ES-I3 (cell line): ENCODE data around the gene SSBP3.

Source experiments
- H3K36me3 ChIP-seq: 2 replicates; pipeline ENCODE4 v1.6.1; 2013; ENCODE audit warnings: mild to moderate bottlenecking, low read length, control low read depth, moderate library complexity; ENCODE audit not compliant: insufficient read depth
- H3K4me1 ChIP-seq: 2 replicates; pipeline ENCODE4 v1.6.1; 2013; ENCODE audit warnings: mild to moderate bottlenecking, control low read depth, low read length; ENCODE audit not compliant: insufficient read depth
- H3K9ac ChIP-seq: 2 replicates; pipeline ENCODE4 v1.6.1; 2013; ENCODE audit warnings: low read depth, mild to moderate bottlenecking, low read length, moderate library complexity
- H3K9me3 ChIP-seq: 2 replicates; pipeline ENCODE4 v1.6.1; 2013; ENCODE audit warnings: mild to moderate bottlenecking, low read length, moderate library complexity; ENCODE audit not compliant: control insufficient read depth, insufficient read depth

The SSBP3 gene

DNA sequence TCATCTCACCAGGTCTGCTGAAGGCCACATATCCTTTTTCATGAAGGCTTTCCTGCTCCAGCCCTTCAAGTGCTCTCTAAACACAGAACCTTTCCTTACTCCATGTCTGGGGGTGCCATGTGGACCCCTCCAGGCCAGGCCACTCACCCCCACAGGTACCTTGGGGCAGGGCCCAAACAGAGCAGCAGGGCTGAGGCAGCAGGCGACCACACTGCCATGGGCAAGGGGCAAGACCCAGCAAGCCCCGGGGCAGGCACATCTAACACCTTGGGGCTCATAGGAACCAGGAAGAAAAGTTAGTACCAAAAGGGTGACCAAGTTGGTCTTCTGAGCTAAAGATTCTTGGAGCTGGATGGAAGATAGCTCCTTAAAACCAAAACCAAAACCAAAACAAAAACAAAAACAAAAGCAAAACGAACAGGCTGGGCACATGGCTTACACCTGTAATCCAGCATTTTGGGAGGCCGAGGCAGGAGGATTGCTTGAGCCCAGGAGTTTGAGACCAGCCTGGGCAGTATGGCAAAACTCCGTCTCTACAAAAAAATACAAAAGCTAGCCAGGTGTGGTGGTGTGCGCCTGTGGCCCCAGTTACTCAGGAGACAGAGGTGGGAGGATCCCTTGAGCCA is 142.5 kb downstream of the SSBP3 start:
- Histone ChIP-seq H3K36me3 (no peaks in the 10 kb centered on the region), H3K9ac (no peak overlapping the region), H3K4me1 (no peaks in the 10 kb centered on the region), H3K9me3 (no peaks in the 10 kb centered on the region)

GRCh38 chr1:54262244-54262643 is 143.9 kb downstream of the SSBP3 start:
- no peak overlapping the region for H3K9ac ChIP-seq
- H3K9me3 ChIP-seq, result no peaks in the 10 kb centered on the region
- H3K4me1 ChIP-seq, result peaks cover 5% of the 10 kb centered on the region; the same call in 1 of the 2 replicates
- no peaks in the 10 kb centered on the region for H3K36me3 ChIP-seq

GRCh38 chr1:54260810-54261209 is 145.4 kb downstream of the SSBP3 start:
- H3K4me1 ChIP-seq, result peaks cover 14% of the 10 kb centered on the region
- H3K9me3 ChIP-seq, result no peaks in the 10 kb centered on the region
- no peak overlapping the region for H3K9ac ChIP-seq
- no peaks in the 10 kb centered on the region for H3K36me3 ChIP-seq

DNA sequence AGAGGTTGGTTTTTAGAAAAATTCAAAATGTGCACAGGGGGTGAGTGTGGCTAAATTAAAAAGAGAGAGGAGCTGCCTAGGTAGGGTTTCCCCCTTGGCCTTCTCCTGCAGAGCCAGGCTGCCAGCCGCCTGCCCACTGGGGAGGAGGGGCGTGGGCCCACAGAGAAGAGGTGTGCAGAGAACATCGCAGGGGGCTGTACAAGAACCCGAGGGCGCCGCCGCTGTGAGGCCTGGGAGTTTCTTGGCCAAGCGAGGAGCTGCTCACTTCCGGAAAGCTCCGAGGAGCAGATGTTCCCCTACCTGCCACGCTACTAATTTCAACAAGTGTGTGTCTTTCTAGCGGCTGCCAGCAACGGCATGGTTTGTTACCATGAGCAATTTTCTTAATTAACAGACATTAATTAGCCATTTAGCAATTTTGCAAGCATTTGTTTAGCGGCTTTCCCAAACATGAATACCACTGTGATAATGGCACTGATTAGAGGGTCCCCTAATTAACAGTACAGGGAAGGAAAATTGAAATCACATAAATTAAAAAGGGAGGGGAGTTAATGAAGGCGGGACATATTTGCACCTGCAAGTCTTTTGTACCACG is 146.6 kb downstream of the SSBP3 start:
- Histone ChIP-seq H3K9me3 (no peaks in the 10 kb centered on the region), H3K36me3 (no peaks in the 10 kb centered on the region), H3K9ac (no peak overlapping the region), H3K4me1 (peaks cover 14% of the 10 kb centered on the region)

- Histone ChIP-seq H3K36me3 (no peaks in the 10 kb centered on the region), H3K9ac (no peak overlapping the region), H3K9me3 (no peaks in the 10 kb centered on the region), H3K4me1 (peaks cover 14% of the 10 kb centered on the region)
These were observed 148.3 kb downstream of the SSBP3 start for GRCh38 chr1:54257876-54258275.

DNA sequence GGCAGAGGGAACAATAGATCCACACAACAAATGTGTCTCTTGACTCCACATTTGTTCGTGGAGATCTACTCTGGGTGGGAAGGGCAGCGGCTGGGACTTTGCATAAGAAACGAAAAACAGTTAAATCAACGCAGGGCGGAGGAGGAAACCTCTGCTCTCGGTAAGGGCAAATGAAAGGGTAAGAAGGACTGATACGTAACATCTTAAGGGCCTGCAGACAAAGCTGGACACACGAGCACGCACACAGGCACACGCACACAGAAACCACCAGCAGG is 148.9 kb downstream of the SSBP3 start:
- Histone ChIP-seq H3K9ac (no peak overlapping the region), H3K36me3 (no peaks in the 10 kb centered on the region), H3K9me3 (no peaks in the 10 kb centered on the region), H3K4me1 (peaks cover 14% of the 10 kb centered on the region)

GRCh38 chr1:54256522-54257345 is 149.5 kb downstream of the SSBP3 start:
- Histone ChIP-seq H3K9me3 (no peaks in the 10 kb centered on the region), H3K36me3 (no peaks in the 10 kb centered on the region), H3K4me1 (peaks cover 14% of the 10 kb centered on the region), H3K9ac (no peak overlapping the region)

DNA sequence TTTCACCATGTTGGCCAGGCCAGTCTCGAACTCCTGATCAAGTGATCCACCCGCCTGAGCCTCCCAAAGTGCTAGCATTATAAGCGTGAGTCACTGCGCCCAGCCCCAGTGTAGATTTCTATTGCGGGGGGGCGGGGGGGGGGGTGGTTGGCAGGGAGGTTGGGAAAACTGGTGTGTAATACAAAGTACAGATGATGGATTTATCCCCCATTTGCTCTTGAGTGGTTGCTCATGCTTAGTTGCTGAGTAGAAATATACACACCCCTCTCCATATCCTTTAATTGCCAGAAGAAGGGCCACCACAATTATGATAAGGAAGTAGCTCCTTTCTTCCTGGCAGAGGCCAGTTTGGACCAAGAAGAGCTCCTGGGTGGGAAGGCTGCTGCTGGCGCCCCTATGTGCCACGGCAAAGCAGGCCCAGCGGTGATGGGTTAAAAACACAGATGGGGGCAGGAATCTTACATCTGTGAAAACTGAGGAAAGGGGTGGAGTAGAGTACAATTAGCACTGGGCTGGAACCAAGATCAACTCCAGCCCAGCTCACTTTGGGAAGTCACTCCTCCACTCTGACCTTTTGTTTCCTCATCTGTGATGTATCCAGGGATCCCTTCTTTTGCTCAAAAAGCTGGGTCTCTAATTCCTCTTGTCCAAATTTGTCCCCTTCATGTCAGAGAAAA is 151.0 kb downstream of the SSBP3 start:
- no peak overlapping the region for H3K9ac ChIP-seq
- no peaks in the 10 kb centered on the region for H3K36me3 ChIP-seq
- H3K9me3 ChIP-seq, result no peaks in the 10 kb centered on the region
- peaks cover 14% of the 10 kb centered on the region for H3K4me1 ChIP-seq

- peaks cover 17% of the 10 kb centered on the region for H3K4me1 ChIP-seq
- no peak overlapping the region for H3K9ac ChIP-seq
- no peaks in the 10 kb centered on the region for H3K9me3 ChIP-seq
- no peaks in the 10 kb centered on the region; the same call in 1 of the 2 replicates for H3K36me3 ChIP-seq
These were observed 152.1 kb downstream of the SSBP3 start for GRCh38 chr1:54254055-54254454.

- H3K36me3 ChIP-seq, result no peaks in the 10 kb centered on the region; the same call in 1 of the 2 replicates
- no peaks in the 10 kb centered on the region for H3K9me3 ChIP-seq
- no peak overlapping the region for H3K9ac ChIP-seq
- peaks cover 17% of the 10 kb centered on the region for H3K4me1 ChIP-seq
These were observed 152.7 kb downstream of the SSBP3 start for GRCh38 chr1:54253480-54253879.

- H3K9ac ChIP-seq, result no peak overlapping the region
- H3K36me3 ChIP-seq, result no peaks in the 10 kb centered on the region; the same call in none of the 2 replicates
- peaks cover 14% of the 10 kb centered on the region; the same call in 1 of the 2 replicates for H3K4me1 ChIP-seq
- no peaks in the 10 kb centered on the region for H3K9me3 ChIP-seq
These were observed 153.7 kb downstream of the SSBP3 start for GRCh38 chr1:54252371-54252936.

- peaks cover 3% of the 10 kb centered on the region; the same call in 1 of the 2 replicates for H3K4me1 ChIP-seq
- H3K9me3 ChIP-seq, result no peaks in the 10 kb centered on the region
- H3K9ac ChIP-seq, result no peak overlapping the region
- no peaks in the 10 kb centered on the region; the same call in none of the 2 replicates for H3K36me3 ChIP-seq
These were observed 155.5 kb downstream of the SSBP3 start for GRCh38 chr1:54250670-54251069.

- no peak overlapping the region for H3K9ac ChIP-seq
- H3K4me1 ChIP-seq, result peaks cover 3% of the 10 kb centered on the region; the same call in 1 of the 2 replicates
- no peaks in the 10 kb centered on the region for H3K9me3 ChIP-seq
- no peaks in the 10 kb centered on the region; the same call in none of the 2 replicates for H3K36me3 ChIP-seq
These were observed 156.3 kb downstream of the SSBP3 start for GRCh38 chr1:54249819-54250435.

DNA sequence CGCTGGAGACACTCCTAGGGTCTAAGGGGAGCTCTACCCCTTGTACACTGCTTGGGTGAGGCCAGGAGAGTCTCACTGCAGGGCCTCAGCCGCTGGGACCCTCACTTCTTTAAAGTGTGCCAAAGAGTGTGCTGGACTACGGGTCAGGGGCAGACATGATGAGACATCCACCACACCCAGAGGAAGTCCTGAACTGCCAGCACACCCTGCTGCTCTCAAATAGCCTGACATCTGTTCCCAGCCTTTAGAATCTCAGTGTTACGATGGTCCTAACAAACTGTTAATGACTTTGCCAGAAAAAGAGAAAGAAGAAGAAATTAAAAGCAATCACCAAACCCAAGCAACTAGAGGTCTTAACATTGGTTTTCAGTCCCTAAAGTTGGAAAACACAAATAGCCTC is 157.2 kb downstream of the SSBP3 start:
- Histone ChIP-seq H3K4me1 (peaks cover 3% of the 10 kb centered on the region; the same call in 1 of the 2 replicates), H3K36me3 (no peaks in the 10 kb centered on the region; the same call in none of the 2 replicates), H3K9ac (no peak overlapping the region), H3K9me3 (no peaks in the 10 kb centered on the region)
